K562 (cell line): ENCODE results near the gene CRABP1. TPM values are rescaled to one million over a fixed set of nuclear protein-coding genes. Genes with fewer than 3 reads are reported as not detected.
A peak's percentile ranks its signal among the peaks of the same experiment; 100 is the strongest.

ENCODE experiments used
- CBX1 ChIP-seq: sonication (generic); IDR thresholded peaks from 2 replicates; pipeline ENCODE4 v1.6.1; 2016; ENCODE audit warnings: antibody characterized with exemption, low read depth, mild to moderate bottlenecking
- ESRRA ChIP-seq: fragments of 450-650 bp; IDR thresholded peaks from 2 replicates; pipeline ENCODE4 v1.6.1; 2014; ENCODE audit warnings: low read depth, mild to moderate bottlenecking, moderate library complexity, borderline replicate concordance
- ETV6 ChIP-seq, 3 experiments: fragments of 150-350 bp in 1 of 3; sonication (generic) in 1 of 3; formaldehyde crosslinking in 1 of 3; IDR thresholded peaks; 2 replicates each; pipeline versions ENCODE4 v1.6.1 to v1.8.0; 2014 to 2022; ENCODE audit warnings: borderline replicate concordance in 2 of 3, low read depth in 2 of 3, antibody characterized with exemption in 1 of 3, low read length in 1 of 3, mild to moderate bottlenecking in 1 of 3, missing genetic modification reagents in 1 of 3
- KAT8 ChIP-seq: fragments of 450-650 bp; IDR thresholded peaks from 2 replicates; pipeline ENCODE4 v1.6.1; 2016; ENCODE audit warnings: low read depth, mild to moderate bottlenecking
- MAZ ChIP-seq, 2 experiments: fragments of 450-650 bp in 1 of 2; sonication (generic) in 1 of 2; formaldehyde crosslinking; IDR thresholded peaks in 1 of 2; conservative IDR thresholded peaks in 1 of 2; 2 replicates each; pipeline versions ENCODE4 v1.4.0 to v1.5.0; 2020; ENCODE audit warnings: mild to moderate bottlenecking in 1 of 2, missing genetic modification reagents in 1 of 2
- MCM2 ChIP-seq: fragments of 450-650 bp; IDR thresholded peaks from 2 replicates; pipeline ENCODE4 v1.6.1; 2017; ENCODE audit warnings: low read depth, mild to moderate bottlenecking
- MEF2D ChIP-seq: conservative IDR thresholded peaks from 2 replicates; pipeline ENCODE4 v1.6.1; 2016; ENCODE audit warnings: low read depth, missing genetic modification characterization, missing compliant biosample characterization
- MTA2 ChIP-seq: fragments of 450-650 bp; IDR thresholded peaks from 2 replicates; pipeline ENCODE4 v1.6.1; 2016; ENCODE audit warnings: low read depth
- NCOA6 ChIP-seq: fragments of 450-650 bp; IDR thresholded peaks from 2 replicates; pipeline ENCODE4 v1.6.1; 2017; ENCODE audit warnings: mild to moderate bottlenecking
- PHF21A ChIP-seq: fragments of 450-650 bp; IDR thresholded peaks from 2 replicates; pipeline ENCODE4 v1.6.1; 2017; ENCODE audit warnings: low read depth, borderline replicate concordance
- RNF2 ChIP-seq: sonication (generic); IDR thresholded peaks from 2 replicates; pipeline ENCODE4 v1.6.1; 2016
- SMAD1 ChIP-seq: fragments of 150-350 bp; IDR thresholded peaks from 2 replicates; pipeline ENCODE4 v1.6.1; 2014; ENCODE audit warnings: low read length, low read depth; ENCODE audit not compliant: partially characterized antibody
- SMARCC2 ChIP-seq: fragments of 450-650 bp; IDR thresholded peaks from 2 replicates; pipeline ENCODE4 v1.6.1; 2017; ENCODE audit warnings: antibody characterized with exemption, moderate library complexity, mild to moderate bottlenecking, low read depth
- TBP ChIP-seq: optimal IDR thresholded peaks from 2 replicates; pipeline ENCODE3; 2011; ENCODE audit warnings: low read depth, low read length, improper control_type of control experiment
- WHSC1 ChIP-seq: IDR thresholded peaks from one replicate; pipeline ENCODE4 v1.6.1; 2012; ENCODE audit warnings: low read length, control low read depth, inconsistent platforms
- XRCC5 ChIP-seq: fragments of 200-400 bp; formaldehyde crosslinking; IDR thresholded peaks from 2 replicates; pipeline ENCODE4 v1.6.1; 2017; ENCODE audit warnings: low read depth, mild to moderate bottlenecking, low read length
- ZBED1 ChIP-seq: IDR thresholded peaks from 2 replicates; pipeline ENCODE4 v1.6.1; 2014
- ZNF239 ChIP-seq: fragments of 250-450 bp; sonication (Bioruptor Pico); IDR thresholded peaks from 2 replicates; pipeline ENCODE4 v1.4.0; 2020; ENCODE audit warnings: mild to moderate bottlenecking
- ZNF311 ChIP-seq: fragments of 250-450 bp; sonication (Bioruptor Pico); IDR thresholded peaks from 2 replicates; pipeline ENCODE4 v1.4.0; 2020; ENCODE audit warnings: mild to moderate bottlenecking, moderate library complexity
- ZNF507 ChIP-seq: conservative IDR thresholded peaks from 2 replicates; pipeline ENCODE4 v1.6.1; 2017; ENCODE audit warnings: missing genetic modification characterization, missing compliant biosample characterization
- ZNF589 ChIP-seq: fragments of 200-800 bp; sonication (Bioruptor generic); IDR thresholded peaks from 2 replicates; pipeline ENCODE4 v1.6.1; 2016; ENCODE audit warnings: low read depth, missing genetic modification characterization, missing compliant biosample characterization
- ZNF778 ChIP-seq: fragments of 450-650 bp; formaldehyde crosslinking; IDR thresholded peaks from 2 replicates; pipeline ENCODE4 v1.4.0; 2020; ENCODE audit warnings: mild to moderate bottlenecking, moderate library complexity
- ZNF830 ChIP-seq: fragments of 250-450 bp; sonication (Bioruptor Pico); IDR thresholded peaks from 2 replicates; pipeline ENCODE4 v1.5.0; 2021; ENCODE audit warnings: mild to moderate bottlenecking
- polyA plus RNA-seq, 8 experiments: library from polyadenylated mRNA; depleted of rRNA in 4 of 8; stranded (reverse) in 5 of 8; unstranded in 3 of 8; fragments of >200 nt; fragmentation: Nextera tagmentation in 2 of 8; fragmentation: Illumina TruSeq in 1 of 8; extraction: Ambion mirVana in 2 of 8; extraction: Trizol in 1 of 8; gene quantifications; 2 replicates each; pipeline versions ENCODE4 v1.2.1 to v1.2.3, GENCODE V29; 2011 to 2014; ENCODE audit warnings: inconsistent platforms in 1 of 8, missing spikeins in 1 of 8
- total RNA-seq, 7 experiments: library from RNA; depleted of rRNA in 6 of 7; stranded (reverse); fragments of >200 nt in 6 of 7; fragmentation: Illumina TruSeq in 2 of 7; extraction: Trizol in 2 of 7; gene quantifications; 2 replicates each; pipeline versions ENCODE4 v1.2.1 to v1.2.3, GENCODE V29; 2011 to 2021; ENCODE audit warnings: low replicate concordance in 1 of 7
- TF ChIP-seq, protein P1 (sequence below): fragments of 250-450 bp; sonication (Bioruptor Pico); IDR thresholded peaks from 2 replicates; pipeline ENCODE4 v1.4.0; 2020; ENCODE audit warnings: mild to moderate bottlenecking, moderate library complexity, borderline replicate concordance
- TF ChIP-seq, protein P2 (sequence below): fragments of 250-450 bp; sonication (Bioruptor Pico); IDR thresholded peaks from 2 replicates; pipeline ENCODE4 v1.8.0; 2021; ENCODE audit warnings: moderate library complexity, mild to moderate bottlenecking, inconsistent platforms
- TF ChIP-seq, protein P3 (sequence below): fragments of 250-450 bp; sonication (Bioruptor Pico); IDR thresholded peaks from 2 replicates; pipeline ENCODE4 v1.8.0; 2021; ENCODE audit warnings: moderate library complexity, mild to moderate bottlenecking, inconsistent platforms

Gene CRABP1
- total and polyA plus RNA-seq, 9 of the 15 experiments (the other 6 are each of a cell fraction or from before 2014, with no cell fraction given), result 0.60 TPM; not detected in 8

DNA sequence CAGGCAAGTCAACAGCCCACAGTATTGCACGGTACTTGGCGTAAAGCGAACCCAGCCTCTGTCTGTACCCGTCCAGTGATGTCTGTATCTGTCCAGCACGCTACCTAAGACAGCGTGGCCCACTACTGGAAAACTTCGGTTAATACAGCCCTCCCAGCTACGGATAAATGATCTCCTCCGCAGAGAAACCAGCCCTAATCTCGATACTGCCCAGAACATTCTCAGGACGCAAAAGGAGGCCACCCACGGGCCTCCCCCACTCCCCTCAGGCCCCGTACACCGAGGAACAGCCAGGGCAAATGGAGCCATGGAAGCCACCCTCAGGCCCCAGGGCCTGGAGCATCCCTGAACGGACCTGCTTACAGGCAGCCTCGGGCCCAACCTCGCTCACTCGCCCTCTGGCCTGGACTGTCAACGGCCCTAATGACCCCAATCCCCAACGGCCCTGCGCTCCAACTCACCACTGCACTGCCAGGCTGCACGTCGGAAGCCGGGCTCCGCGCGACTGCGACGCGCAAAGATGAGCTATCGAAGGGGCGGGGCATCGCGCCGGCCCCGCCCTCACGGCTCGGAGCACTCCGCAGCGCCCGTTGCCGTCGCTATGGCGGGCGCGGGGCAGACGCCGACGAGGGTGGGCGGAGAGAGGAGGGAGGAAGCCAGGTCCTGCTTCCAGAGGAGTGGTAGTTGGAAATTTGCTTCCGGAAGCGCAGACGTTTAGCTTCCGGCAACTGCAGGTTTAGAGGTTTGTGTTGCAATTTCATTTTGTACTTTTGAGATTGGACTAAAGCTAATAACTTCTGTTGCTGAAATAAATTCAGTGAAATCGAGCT, 40.8 kb upstream of the CRABP1 start, which contains the start of gene SKIC8 (continued):
- TF ChIP-seq, protein P1, sequence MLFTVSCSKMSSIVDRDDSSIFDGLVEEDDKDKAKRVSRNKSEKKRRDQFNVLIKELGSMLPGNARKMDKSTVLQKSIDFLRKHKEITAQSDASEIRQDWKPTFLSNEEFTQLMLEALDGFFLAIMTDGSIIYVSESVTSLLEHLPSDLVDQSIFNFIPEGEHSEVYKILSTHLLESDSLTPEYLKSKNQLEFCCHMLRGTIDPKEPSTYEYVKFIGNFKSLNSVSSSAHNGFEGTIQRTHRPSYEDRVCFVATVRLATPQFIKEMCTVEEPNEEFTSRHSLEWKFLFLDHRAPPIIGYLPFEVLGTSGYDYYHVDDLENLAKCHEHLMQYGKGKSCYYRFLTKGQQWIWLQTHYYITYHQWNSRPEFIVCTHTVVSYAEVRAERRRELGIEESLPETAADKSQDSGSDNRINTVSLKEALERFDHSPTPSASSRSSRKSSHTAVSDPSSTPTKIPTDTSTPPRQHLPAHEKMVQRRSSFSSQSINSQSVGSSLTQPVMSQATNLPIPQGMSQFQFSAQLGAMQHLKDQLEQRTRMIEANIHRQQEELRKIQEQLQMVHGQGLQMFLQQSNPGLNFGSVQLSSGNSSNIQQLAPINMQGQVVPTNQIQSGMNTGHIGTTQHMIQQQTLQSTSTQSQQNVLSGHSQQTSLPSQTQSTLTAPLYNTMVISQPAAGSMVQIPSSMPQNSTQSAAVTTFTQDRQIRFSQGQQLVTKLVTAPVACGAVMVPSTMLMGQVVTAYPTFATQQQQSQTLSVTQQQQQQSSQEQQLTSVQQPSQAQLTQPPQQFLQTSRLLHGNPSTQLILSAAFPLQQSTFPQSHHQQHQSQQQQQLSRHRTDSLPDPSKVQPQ (CRISPR knock-in tag), result no peak
- TF ChIP-seq WHSC1, result no peak
- no peak for TF ChIP-seq ZNF589 (CRISPR knock-in tag)
- TF ChIP-seq, protein P2, sequence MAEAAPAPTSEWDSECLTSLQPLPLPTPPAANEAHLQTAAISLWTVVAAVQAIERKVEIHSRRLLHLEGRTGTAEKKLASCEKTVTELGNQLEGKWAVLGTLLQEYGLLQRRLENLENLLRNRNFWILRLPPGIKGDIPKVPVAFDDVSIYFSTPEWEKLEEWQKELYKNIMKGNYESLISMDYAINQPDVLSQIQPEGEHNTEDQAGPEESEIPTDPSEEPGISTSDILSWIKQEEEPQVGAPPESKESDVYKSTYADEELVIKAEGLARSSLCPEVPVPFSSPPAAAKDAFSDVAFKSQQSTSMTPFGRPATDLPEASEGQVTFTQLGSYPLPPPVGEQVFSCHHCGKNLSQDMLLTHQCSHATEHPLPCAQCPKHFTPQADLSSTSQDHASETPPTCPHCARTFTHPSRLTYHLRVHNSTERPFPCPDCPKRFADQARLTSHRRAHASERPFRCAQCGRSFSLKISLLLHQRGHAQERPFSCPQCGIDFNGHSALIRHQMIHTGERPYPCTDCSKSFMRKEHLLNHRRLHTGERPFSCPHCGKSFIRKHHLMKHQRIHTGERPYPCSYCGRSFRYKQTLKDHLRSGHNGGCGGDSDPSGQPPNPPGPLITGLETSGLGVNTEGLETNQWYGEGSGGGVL (CRISPR knock-in tag), result no peak
- no peak for TF ChIP-seq MTA2
- TF ChIP-seq PHF21A, result no peak
- TF ChIP-seq SMAD1, result no peak
- TF ChIP-seq KAT8, result no peak
- no peak; the same call in 1 of the 2 replicates for TF ChIP-seq RNF2
- TF ChIP-seq ZNF830 (CRISPR knock-in tag), result no peak
- TF ChIP-seq NCOA6, result peak; percentile 72
- no peak for TF ChIP-seq ZNF311 (CRISPR knock-in tag)
- no peak for TF ChIP-seq MEF2D (tag)
- peak; percentile 84 to 97 for TF ChIP-seq MAZ (CRISPR knock-in tag; conservative IDR thresholded peaks at IDR 0.05 in 1 of 2, IDR thresholded peaks at IDR 0.05 in 1 of 2)
- TF ChIP-seq SMARCC2, result no peak
- no peak for TF ChIP-seq ZNF239
- TF ChIP-seq, protein P3, sequence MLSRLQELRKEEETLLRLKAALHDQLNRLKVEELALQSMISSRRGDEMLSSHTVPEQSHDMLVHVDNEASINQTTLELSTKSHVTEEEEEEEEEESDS (CRISPR knock-in tag), result no peak
- TF ChIP-seq ESRRA, result peak; percentile 61
- TF ChIP-seq ZNF507 (tag), result no peak
- TF ChIP-seq CBX1, result peak; percentile 63; the same call in 1 of the 2 replicates
- TF ChIP-seq ZBED1, result no peak
- peak; percentile 43 for TF ChIP-seq XRCC5
- TF ChIP-seq MCM2, result no peak
- peak; percentile 50 to 79; a peak in 2 of 4 replicates for TF ChIP-seq ETV6 (IDR thresholded peaks at IDR 0.05; ENCODE audit: borderline replicate concordance in 1 of 2, low read depth in 2 of 2, low read length in 1 of 2)
- TF ChIP-seq ETV6 (CRISPR knock-in tag; IDR thresholded peaks at IDR 0.05; ENCODE audit: borderline replicate concordance), result no peak
- peak; percentile 90 for TF ChIP-seq TBP
- TF ChIP-seq ZNF778 (CRISPR knock-in tag), result no peak
